ENCODE measurements around the gene SSU72.

Gene SSU72

DNA sequence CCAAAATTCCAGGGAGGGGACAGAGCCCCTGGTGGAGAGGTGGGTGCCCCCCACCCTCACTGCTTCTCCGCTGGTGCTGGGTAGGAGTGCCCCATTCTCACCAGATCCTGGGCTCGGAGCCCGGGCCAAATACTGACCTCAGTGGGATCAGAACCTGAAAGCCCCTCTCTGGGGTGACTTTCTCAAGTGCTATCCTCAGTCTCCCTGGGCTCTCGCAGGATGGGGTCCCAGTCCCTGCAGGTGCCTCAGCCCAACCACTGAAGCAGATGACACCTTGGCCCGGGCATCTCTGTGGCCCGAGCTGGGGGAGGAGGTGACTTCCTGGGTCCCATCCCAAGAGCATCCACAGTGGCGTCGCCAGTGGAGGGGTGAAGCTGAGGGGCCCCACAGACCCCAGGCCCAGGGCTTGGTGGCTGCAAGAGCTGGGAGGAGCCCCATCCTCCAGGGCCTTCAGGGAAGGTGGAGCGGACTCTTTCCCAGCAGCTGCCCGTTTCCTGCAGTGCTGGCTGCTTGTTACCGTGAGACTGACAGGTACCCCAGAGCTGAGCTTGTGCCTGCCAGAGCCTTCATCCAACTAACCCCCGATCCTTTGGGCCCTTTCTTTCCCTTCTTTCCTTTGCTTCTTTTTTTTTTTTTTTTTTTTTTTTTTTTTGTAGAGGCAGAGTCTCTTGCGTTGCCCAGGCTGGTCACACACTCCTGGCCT lies 29.2 kb upstream of the SSU72 start:
- H3K9me3 Mint-ChIP-seq, result no peaks in the 10 kb centered on the region
- H3K36me3 Mint-ChIP-seq (ENCODE audit: low read depth), result no peaks in the 10 kb centered on the region
- peaks cover 11% of the 10 kb centered on the region for H3K4me1 Mint-ChIP-seq (ENCODE audit: low read depth)
- no peak for DNase-seq (ENCODE audit: low spot score)
- no peak overlapping the region for H3K27ac Mint-ChIP-seq
- H3K27me3 Mint-ChIP-seq (ENCODE audit: low read depth), result peaks cover 2% of the 10 kb centered on the region
- H3K4me3 Mint-ChIP-seq, result no peak overlapping the region

GRCh38 chr1:1602968-1603506 lies 28.4 kb upstream of the SSU72 start:
- Mint-ChIP-seq H3K27ac (peak overlapping the region; percentile 31), H3K36me3 (ENCODE audit: low read depth) (no peaks in the 10 kb centered on the region), H3K4me3 (no peak overlapping the region), H3K9me3 (no peaks in the 10 kb centered on the region), H3K27me3 (ENCODE audit: low read depth) (peaks cover 5% of the 10 kb centered on the region), H3K4me1 (ENCODE audit: low read depth) (peaks cover 12% of the 10 kb centered on the region)
- DNase-seq (ENCODE audit: low spot score), result no peak

GRCh38 chr1:1602304-1602967 lies 27.8 kb upstream of the SSU72 start:
- Mint-ChIP-seq H3K36me3 (ENCODE audit: low read depth) (no peaks in the 10 kb centered on the region), H3K9me3 (no peaks in the 10 kb centered on the region), H3K27me3 (ENCODE audit: low read depth) (peaks cover 5% of the 10 kb centered on the region), H3K4me1 (ENCODE audit: low read depth) (peaks cover 9% of the 10 kb centered on the region), H3K4me3 (no peak overlapping the region), H3K27ac (no peak overlapping the region)
- no peak for DNase-seq (ENCODE audit: low spot score)

DNA sequence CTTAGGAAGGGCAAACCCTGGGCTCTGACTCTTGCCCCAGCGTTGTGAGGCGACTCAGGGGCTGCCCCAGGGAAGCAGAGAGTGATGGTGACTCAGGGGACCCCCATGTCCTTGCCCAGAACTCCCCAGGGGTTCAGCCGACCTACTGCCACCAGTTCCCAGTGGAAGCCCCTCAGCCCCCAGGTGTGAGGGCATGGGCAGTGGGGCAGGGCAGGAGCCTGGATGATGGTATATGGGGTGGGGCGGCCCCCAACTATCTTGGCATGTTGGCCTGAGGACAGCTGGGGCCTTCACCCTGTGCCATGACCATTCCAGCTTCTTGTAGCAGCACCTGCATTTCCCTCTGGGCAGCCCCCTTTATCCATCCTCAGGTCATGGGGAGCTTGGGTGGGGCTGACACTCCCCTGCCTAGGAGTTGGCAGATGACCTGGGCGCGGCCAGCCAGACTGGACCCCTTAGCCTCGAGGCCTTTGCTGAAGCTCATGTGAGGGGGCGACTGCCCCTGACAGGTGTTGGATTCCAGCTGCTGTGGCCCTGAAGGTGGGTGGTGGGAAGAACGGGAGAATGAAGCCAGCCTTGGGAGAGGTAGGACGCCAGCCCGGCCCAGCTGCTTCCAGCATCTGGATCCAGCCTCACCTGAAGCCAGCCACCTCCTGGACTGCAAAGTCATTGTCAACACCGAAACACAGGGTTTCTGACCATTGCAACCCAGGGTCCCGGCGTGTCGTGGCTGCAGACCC lies 27.1 kb upstream of the SSU72 start:
- Mint-ChIP-seq H3K27ac (no peak overlapping the region), H3K36me3 (ENCODE audit: low read depth) (no peaks in the 10 kb centered on the region), H3K4me1 (ENCODE audit: low read depth) (peaks cover 3% of the 10 kb centered on the region), H3K4me3 (no peak overlapping the region), H3K9me3 (no peaks in the 10 kb centered on the region), H3K27me3 (ENCODE audit: low read depth) (peaks cover 5% of the 10 kb centered on the region)
- DNase-seq (ENCODE audit: low spot score), result no peak

DNA sequence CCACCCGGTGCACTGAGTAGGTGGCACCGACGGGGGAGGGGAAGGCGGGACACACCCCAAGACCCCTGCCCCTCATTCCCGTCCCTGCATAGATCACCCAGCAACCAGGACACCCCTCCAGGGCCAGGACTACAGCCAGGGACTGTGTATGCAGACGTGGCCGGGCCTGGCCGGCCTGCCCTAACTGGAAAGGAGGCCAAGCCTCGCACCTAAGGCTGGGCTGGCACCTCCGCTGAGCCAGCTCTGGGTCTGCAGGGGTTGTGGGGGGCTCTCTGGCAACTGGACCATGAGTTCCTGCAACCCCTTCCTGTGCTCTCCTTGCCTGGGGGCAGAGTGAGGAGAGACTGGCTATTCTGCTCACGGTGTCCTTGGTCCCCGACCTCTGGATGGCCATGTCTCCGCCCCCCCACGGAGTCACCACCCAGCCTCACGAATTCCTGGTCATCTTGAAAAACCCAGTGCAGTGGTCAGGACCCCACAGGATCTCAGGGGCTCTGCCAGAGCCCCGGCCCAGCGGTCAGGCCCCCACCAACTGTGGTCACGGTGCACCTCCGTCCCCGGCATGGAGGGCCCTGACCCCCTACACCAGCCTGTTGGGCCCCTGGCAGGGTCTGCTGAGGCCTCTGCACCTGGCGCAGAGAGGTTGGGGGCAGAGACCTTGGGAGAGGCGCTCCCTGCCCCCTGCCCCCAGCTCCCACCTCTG lies 26.3 kb upstream of the SSU72 start:
- DNase-seq (ENCODE audit: low spot score), result no peak
- peak overlapping the region; percentile 65 for H3K4me3 Mint-ChIP-seq
- peaks cover 3% of the 10 kb centered on the region for H3K4me1 Mint-ChIP-seq (ENCODE audit: low read depth)
- no peaks in the 10 kb centered on the region for H3K36me3 Mint-ChIP-seq (ENCODE audit: low read depth)
- H3K9me3 Mint-ChIP-seq, result no peaks in the 10 kb centered on the region
- peak overlapping the region; percentile 15 for H3K27ac Mint-ChIP-seq
- H3K27me3 Mint-ChIP-seq (ENCODE audit: low read depth), result peaks cover 5% of the 10 kb centered on the region

- Mint-ChIP-seq H3K27ac (no peak within 1 kb of the TSS), H3K36me3 (ENCODE audit: low read depth) (no peaks in the 10 kb centered on the region), H3K4me1 (ENCODE audit: low read depth) (peaks cover 3% of the 10 kb centered on the region), H3K4me3 (peak within 1 kb of the TSS; percentile 77), H3K27me3 (ENCODE audit: low read depth) (peaks cover 5% of the 10 kb centered on the region), H3K9me3 (no peaks in the 10 kb centered on the region)
- no peak for DNase-seq (ENCODE audit: low spot score)
Measured at GRCh38 chr1:1599935-1600860, 25.5 kb upstream of the SSU72 start, which contains the start of gene FNDC10. Gene FNDC10 (minus strand): TSS chr1:1600135. CDS start chr1:1600015, 120 bp downstream.

DNA sequence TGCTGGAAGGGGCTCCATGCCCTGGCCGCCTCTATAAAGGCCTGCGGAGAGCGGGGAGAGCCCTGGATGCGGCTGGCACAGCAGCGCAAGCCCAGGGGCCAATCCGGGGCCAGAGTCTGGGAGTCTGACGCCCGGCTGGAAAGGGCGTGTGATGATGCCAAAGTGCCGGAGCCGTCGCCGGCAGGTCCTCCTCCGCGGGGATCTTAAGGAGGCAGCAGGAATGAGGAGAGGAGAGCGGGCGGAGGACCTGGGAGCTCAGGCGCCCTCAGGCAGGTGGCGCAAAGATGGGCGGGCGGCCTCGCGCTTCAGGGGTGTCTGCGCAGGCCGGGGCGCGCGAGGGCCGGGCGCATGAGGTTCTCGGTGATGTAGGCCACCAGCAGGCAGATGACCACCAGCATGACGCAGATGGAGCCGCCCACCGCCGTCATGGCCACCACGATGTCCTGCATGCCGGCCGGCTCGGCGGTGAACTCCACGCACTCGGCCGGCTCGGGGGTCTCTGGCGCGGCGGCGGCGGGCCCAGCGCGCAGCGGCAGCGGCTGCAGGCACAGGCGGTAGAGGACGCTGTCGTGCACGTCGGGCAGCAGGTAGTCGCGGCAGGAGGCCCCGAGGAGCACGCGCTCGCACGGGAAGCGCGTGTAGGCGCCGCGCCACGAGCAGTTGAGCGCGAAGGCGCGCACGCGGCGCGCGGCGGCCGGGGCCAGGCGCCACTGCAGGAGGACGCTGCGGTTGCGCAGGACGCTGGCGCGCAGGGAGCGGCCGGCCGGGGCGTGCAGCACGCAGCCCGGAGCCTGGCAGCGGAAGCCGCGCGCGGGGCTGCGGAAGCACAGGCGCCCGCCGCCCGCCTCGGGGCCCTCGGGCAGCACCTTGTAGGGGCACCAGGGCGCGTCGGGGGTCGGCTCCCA lies 24.6 kb upstream of the SSU72 start:
- peak overlapping the region; percentile 77 for H3K4me3 Mint-ChIP-seq
- H3K36me3 Mint-ChIP-seq (ENCODE audit: low read depth), result no peaks in the 10 kb centered on the region
- H3K4me1 Mint-ChIP-seq (ENCODE audit: low read depth), result peaks cover 3% of the 10 kb centered on the region
- H3K27ac Mint-ChIP-seq, result no peak overlapping the region
- H3K27me3 Mint-ChIP-seq (ENCODE audit: low read depth), result peaks cover 5% of the 10 kb centered on the region
- no peaks in the 10 kb centered on the region for H3K9me3 Mint-ChIP-seq
- DNase-seq (ENCODE audit: low spot score), result peak; percentile 43

DNA sequence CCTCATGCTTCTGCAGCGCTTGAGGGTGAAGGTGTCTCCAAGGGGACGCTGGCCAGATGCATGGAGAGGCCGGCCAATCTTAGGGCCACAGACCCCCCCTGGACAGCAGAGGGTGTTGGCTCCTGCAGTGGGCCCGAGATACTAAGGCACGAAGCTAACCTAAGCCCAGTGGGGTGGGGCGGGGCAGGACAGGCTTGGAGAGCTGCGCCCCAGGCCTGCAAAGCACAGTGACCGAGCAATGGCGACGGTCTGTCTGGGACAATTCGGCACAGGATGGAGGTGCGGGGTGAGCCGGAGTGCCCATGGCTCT lies 24.0 kb upstream of the SSU72 start:
- peak overlapping the region; percentile 77 for H3K4me3 Mint-ChIP-seq
- no peak overlapping the region for H3K27ac Mint-ChIP-seq
- peaks cover 3% of the 10 kb centered on the region for H3K4me1 Mint-ChIP-seq (ENCODE audit: low read depth)
- no peaks in the 10 kb centered on the region for H3K9me3 Mint-ChIP-seq
- DNase-seq (ENCODE audit: low spot score), result no peak
- no peaks in the 10 kb centered on the region for H3K36me3 Mint-ChIP-seq (ENCODE audit: low read depth)
- peaks cover 5% of the 10 kb centered on the region for H3K27me3 Mint-ChIP-seq (ENCODE audit: low read depth)

GRCh38 chr1:1598051-1598719 lies 23.5 kb upstream of the SSU72 start:
- Mint-ChIP-seq H3K27me3 (ENCODE audit: low read depth) (peaks cover 5% of the 10 kb centered on the region), H3K27ac (peak overlapping the region; percentile 31), H3K4me3 (peak overlapping the region; percentile 77), H3K4me1 (ENCODE audit: low read depth) (peaks cover 3% of the 10 kb centered on the region), H3K9me3 (no peaks in the 10 kb centered on the region), H3K36me3 (ENCODE audit: low read depth) (no peaks in the 10 kb centered on the region)
- DNase-seq (ENCODE audit: low spot score), result no peak

GRCh38 chr1:1597275-1597930 lies 22.7 kb upstream of the SSU72 start:
- Mint-ChIP-seq H3K4me1 (ENCODE audit: low read depth) (peaks cover 3% of the 10 kb centered on the region), H3K36me3 (ENCODE audit: low read depth) (no peaks in the 10 kb centered on the region), H3K27ac (no peak overlapping the region), H3K4me3 (peak overlapping the region; percentile 29), H3K27me3 (ENCODE audit: low read depth) (peaks cover 5% of the 10 kb centered on the region), H3K9me3 (no peaks in the 10 kb centered on the region)
- DNase-seq (ENCODE audit: low spot score), result no peak

GRCh38 chr1:1596493-1597274 lies 22.0 kb upstream of the SSU72 start:
- Mint-ChIP-seq H3K27ac (no peak overlapping the region), H3K9me3 (no peaks in the 10 kb centered on the region), H3K27me3 (ENCODE audit: low read depth) (peaks cover 5% of the 10 kb centered on the region), H3K36me3 (ENCODE audit: low read depth) (no peaks in the 10 kb centered on the region), H3K4me3 (no peak overlapping the region), H3K4me1 (ENCODE audit: low read depth) (peaks cover 3% of the 10 kb centered on the region)
- no peak for DNase-seq (ENCODE audit: low spot score)
